ENCODE measurements around the gene PDP2. TPM values are rescaled to one million over a fixed set of nuclear protein-coding genes. Genes with fewer than 3 reads are reported as not detected.
A peak's percentile ranks its signal among the peaks of the same experiment; 100 is the strongest.

Gene PDP2
- total and polyA plus RNA-seq, 2 of the 4 experiments (the other 2 are of a cell fraction): 5.3 to 16.8 TPM

- H2AFZ ChIP-seq (replicated peaks; ENCODE audit: low read length, poor library complexity): peak within 1 kb of the TSS; percentile 99
- ATAC-seq (ENCODE audit: low read depth) (peak; percentile 82), DNase-seq (peak; percentile 84)
- ChIA-PET POLR2A (ENCODE audit: unreplicated experiment) (no interaction called here), CTCF (no interaction called here)
- H2AK9ac ChIP-seq (replicated peaks; ENCODE audit: low read depth, low read length, poor library complexity): peak within 1 kb of the TSS; percentile 96
- dilution Hi-C loops (cut with HindIII; ENCODE audit: low sequenced_read_pairs, unreplicated experiment): no loop called here
- peak within 1 kb of the TSS; percentile 85 for H2BK120ac ChIP-seq (ENCODE audit: low read depth, low read length)
- no peaks in the 10 kb centered on the region for H3K27me3 ChIP-seq (ENCODE audit: control insufficient read depth, insufficient read depth, low read length)
- H3K9me3 ChIP-seq (ENCODE audit: control insufficient read depth, insufficient read depth, low read length): no peaks in the 10 kb centered on the region
- H3K4me3 ChIP-seq (ENCODE audit: insufficient read depth, low read depth, low read length): peak within 1 kb of the TSS; percentile 98
- peaks cover 49% of the 10 kb centered on the region for H4K20me1 ChIP-seq (ENCODE audit: insufficient read depth, low read length)
- H3K4me2 ChIP-seq (ENCODE audit: low read depth, low read length): peak within 1 kb of the TSS; percentile 89
- peak within 1 kb of the TSS; percentile 98 for H2AK5ac ChIP-seq (ENCODE audit: low read depth, low read length)
- H3K9ac ChIP-seq (ENCODE audit: low read depth, low read length): peak within 1 kb of the TSS; percentile 99
- in situ Hi-C loops (cut with MboI; ENCODE audit: low sequenced_read_pairs): loop anchor here (5.0 kb wide), 1 partner anchor 37 kb away; no protein-coding TSS in a partner anchor
- peak within 1 kb of the TSS; percentile 91 to 97 for H4K8ac ChIP-seq (ENCODE audit: low read depth in 2 of 2, low read length in 2 of 2)
- peaks cover 9% of the 10 kb centered on the region for H3K4me1 ChIP-seq (ENCODE audit: control insufficient read depth, insufficient read depth, low read length)
- intact Hi-C loops (cut with micrococcal nuclease): loop anchor here (2.0 kb wide), 1 partner anchor 39 kb away; no protein-coding TSS in a partner anchor
- no peak for TF ChIP-seq MAFK (IDR thresholded peaks at IDR 0.05; ENCODE audit: low read depth, low read length)
- TF ChIP-seq CHD1 (IDR thresholded peaks at IDR 0.05; ENCODE audit: low read depth, low read length): 0 out of 2 replicates have a peak, but pooled peaks have one; percentile 40
- TF ChIP-seq CEBPB (IDR thresholded peaks at IDR 0.05; ENCODE audit: low read depth, low read length): no peak
- no peak for TF ChIP-seq RAD21 (IDR thresholded peaks at IDR 0.05; ENCODE audit: low read length)
- TF ChIP-seq FOS (IDR thresholded peaks at IDR 0.05; ENCODE audit: low read depth, low read length): no peak
- no peak for TF ChIP-seq USF2 (IDR thresholded peaks at IDR 0.05; ENCODE audit: low read depth, low read length)
- TF ChIP-seq SMC3 (IDR thresholded peaks at IDR 0.05; ENCODE audit: low read depth, low read length): no peak
- TF ChIP-seq MAZ (IDR thresholded peaks at IDR 0.05; ENCODE audit: borderline replicate concordance, low read depth, low read length): 0 out of 2 replicates have a peak, but pooled peaks have one; percentile 14
- TF ChIP-seq POLR2A (IDR thresholded peaks at IDR 0.05; ENCODE audit: low read depth, low read length): peak; percentile 89
- TF ChIP-seq ELK1 (IDR thresholded peaks at IDR 0.05; ENCODE audit: borderline replicate concordance, low read depth, low read length): 0 out of 2 replicates have a peak, but pooled peaks have one; percentile 32
- no peak; the same call in 1 of the 2 replicates for TF ChIP-seq BHLHE40 (IDR thresholded peaks at IDR 0.05; ENCODE audit: low read depth, low read length)
- no peak for TF ChIP-seq NFE2L2 (IDR thresholded peaks at IDR 0.05; ENCODE audit: low read depth, low read length)
- no peak for TF ChIP-seq RCOR1 (IDR thresholded peaks at IDR 0.05; ENCODE audit: insufficient replicate concordance, low read length)
- peak; percentile 81; the same call in 1 of the 2 replicates for TF ChIP-seq MXI1 (IDR thresholded peaks at IDR 0.05; ENCODE audit: borderline replicate concordance, low read depth, low read length)
- peak within 1 kb of the TSS; percentile 98 for H3K27ac ChIP-seq (ENCODE audit: insufficient read depth, low read length)
- 1% methylated on average over 33 of the region's 76 CpGs; no CpG with 5 or more reads in 1 of the 2 experiments for WGBS, 2 experiments (ENCODE audit: extremely low coverage in 2 of 2, insufficient read length in 1 of 2)
- H3K36me3 ChIP-seq (ENCODE audit: control insufficient read depth, insufficient read depth, low read length): peaks cover 25% of the 10 kb centered on the region
- H2BK5ac ChIP-seq (ENCODE audit: low read depth, low read length, poor library complexity, severe bottlenecking): peak within 1 kb of the TSS; percentile 98
- H3K23ac ChIP-seq (ENCODE audit: low read depth, low read length): peak within 1 kb of the TSS; percentile 98
- peaks cover 25 to 74% of the 10 kb centered on the region in 2 experiments for H3K79me1 ChIP-seq (ENCODE audit: low read depth in 1 of 2, low read length in 2 of 2)
- peak within 1 kb of the TSS; percentile 15; the same call in 1 of the 3 replicates for H2BK15ac ChIP-seq (ENCODE audit: low read depth, low read length)
- peak within 1 kb of the TSS; percentile 97 for H4K5ac ChIP-seq (ENCODE audit: low read depth, low read length)
- peak within 1 kb of the TSS; percentile 93 for H3K56ac ChIP-seq (ENCODE audit: extremely low read depth, insufficient read depth, low read length)
- H3K4ac ChIP-seq (ENCODE audit: low read depth, low read length): peak within 1 kb of the TSS; percentile 99
- H3K9me1 ChIP-seq (ENCODE audit: insufficient read depth, low read length): peaks cover 26% of the 10 kb centered on the region
- H4K91ac ChIP-seq (ENCODE audit: insufficient read depth, low read depth, low read length): peak within 1 kb of the TSS; percentile 93
- peak within 1 kb of the TSS; percentile 49; the same call in 1 of the 2 replicates for H2BK20ac ChIP-seq (ENCODE audit: low read depth, low read length)
- no TSS peak for BruUV-seq (replicated peaks)
- peak within 1 kb of the TSS; percentile 90 for H3K18ac ChIP-seq (ENCODE audit: low read depth, low read length)
- peak within 1 kb of the TSS; percentile 100 for H3K14ac ChIP-seq (replicated peaks; ENCODE audit: low read depth, low read length)
Observed at GRCh38 chr16:66934138-66934838, 54.0 kb downstream of the PDP2 start, which contains the start of gene CIAO2B. TSS of gene CIAO2B (minus strand) at chr16:66934402. CDS start at chr16:66934364, 38 bp downstream.
